K562 (cell line): ENCODE data around the gene QKI. TPM values are rescaled to one million over a fixed set of nuclear protein-coding genes. Genes with fewer than 3 reads are reported as not detected.

Experiments used
- ATAC-seq: fragments of 200-7000 bp; cut with Tn5 transposase; 3 replicates; pipeline ENCODE4 v1.9.1; 2020; ENCODE audit warnings: moderate library complexity
- BruUV-seq: library from RNA; stranded (reverse); fragments of 400-500 nt; replicated peaks from 2 replicates; lab custom pipeline; 2021; lab: Mats Ljungman, UMichigan
- CTCF ChIA-PET: fragments of 300-600 bp; formaldehyde crosslinking; extraction: SDS; loops from one replicate; lab custom pipeline; 2021; ENCODE audit warnings: low intra/inter-chr PET ratio; lab: Yijun Ruan, JAX
- POLR2A ChIA-PET: fragments of 300-600, 350-650 bp; sonication (Branson Sonifier 250); formaldehyde crosslinking; extraction: SDS; loops from one replicate; lab custom pipeline; 2021; ENCODE audit warnings: antibody characterized with exemption, inconsistent platforms; lab: Yijun Ruan, JAX
- DNase-seq, 4 experiments: peaks; one replicate each; pipeline versions ENCODE4 v3.0.0 to v3.0.0-alpha.2; 2011 to 2018; ENCODE audit warnings: low spot score in 3 of 4, mixed read lengths in 3 of 4; ENCODE audit errors: extremely low read depth in 1 of 4
- FAIRE-seq: peaks from 2 replicates; lab custom pipeline; 2011; peaks lifted over from hg19 to GRCh38; lab: Jason Lieb, UNC
- H2AFZ ChIP-seq: 2 replicates; pipeline ENCODE4 v1.6.0; 2011; ENCODE audit warnings: low read depth, low read length, control low read depth, inconsistent platforms
- H3K27ac ChIP-seq: fragments of 200-600 bp; 3 replicates; pipeline ENCODE4 v1.8.0; 2011; ENCODE audit warnings: low read depth, mild to moderate bottlenecking, control low read depth, inconsistent platforms, low read length, moderate library complexity, mixed read lengths; ENCODE audit errors: extremely low read depth
- H3K27me3 ChIP-seq, 2 experiments: fragments of 300-600 bp in 1 of 2; 2 replicates in 1 of 2; 3 replicates in 1 of 2; pipeline versions ENCODE4 v1.6.0 to v1.8.0; 2011; ENCODE audit warnings: inconsistent platforms in 2 of 2, low read length in 2 of 2, mild to moderate bottlenecking in 1 of 2, mixed read lengths in 1 of 2, moderate library complexity in 1 of 2; ENCODE audit not compliant: control insufficient read depth in 2 of 2, insufficient read depth in 2 of 2
- H3K36me3 ChIP-seq: fragments of 300-600 bp; 3 replicates; pipeline ENCODE4 v1.8.0; 2011; ENCODE audit warnings: mild to moderate bottlenecking, low read length, inconsistent platforms; ENCODE audit not compliant: control insufficient read depth, insufficient read depth
- H3K4me1 ChIP-seq, 2 experiments: fragments of 200-600 bp in 1 of 2; replicated peaks in 1 of 2; 2 replicates in 1 of 2; 3 replicates in 1 of 2; pipeline versions ENCODE4 v1.5.1 to v1.8.0; 2011; ENCODE audit warnings: inconsistent platforms in 2 of 2, low read length in 2 of 2, mild to moderate bottlenecking in 1 of 2, mixed read lengths in 1 of 2, moderate library complexity in 1 of 2; ENCODE audit not compliant: control insufficient read depth in 2 of 2, insufficient read depth in 2 of 2
- H3K4me2 ChIP-seq: 2 replicates; pipeline ENCODE4 v1.6.1; 2011; ENCODE audit warnings: low read length, control low read depth, inconsistent platforms, mixed read lengths; ENCODE audit not compliant: insufficient read depth
- H3K4me3 ChIP-seq: fragments of 200-600 bp; sonication (generic), shearing (Covaris generic); 2 replicates; pipeline ENCODE4 v1.5.1; 2016; ENCODE audit warnings: control low read depth, inconsistent platforms
- H3K79me2 ChIP-seq: fragments of 200-600 bp; 3 replicates; pipeline ENCODE4 v1.8.0; 2011; ENCODE audit warnings: low read length, inconsistent platforms; ENCODE audit not compliant: control insufficient read depth, insufficient read depth
- H3K9ac ChIP-seq, 2 experiments: 2 replicates each; pipeline versions ENCODE4 v1.6.0 to v1.6.1; 2011; ENCODE audit warnings: low read depth in 2 of 2, low read length in 2 of 2, control low read depth in 1 of 2, inconsistent platforms in 1 of 2, mild to moderate bottlenecking in 1 of 2, mixed read lengths in 1 of 2; ENCODE audit not compliant: insufficient read depth in 1 of 2
- H3K9me1 ChIP-seq: one replicate; pipeline ENCODE4 v1.6.0; 2011; ENCODE audit warnings: inconsistent platforms, mild to moderate bottlenecking, low read length, moderate library complexity; ENCODE audit not compliant: control insufficient read depth, insufficient read depth
- H3K9me3 ChIP-seq: replicated peaks from 2 replicates; pipeline ENCODE4 v1.5.1; 2011; ENCODE audit warnings: low read depth, low read length, inconsistent platforms; ENCODE audit not compliant: control insufficient read depth, insufficient read depth
- H4K20me1 ChIP-seq: replicated peaks from 2 replicates; pipeline ENCODE4 v1.6.1; 2011; ENCODE audit warnings: low read length, inconsistent platforms, mixed read lengths; ENCODE audit not compliant: control insufficient read depth, insufficient read depth
- ARHGAP35 ChIP-seq: fragments of 450-650 bp; IDR thresholded peaks from 2 replicates; pipeline ENCODE4 v1.6.1; 2018; ENCODE audit not compliant: partially characterized antibody
- GTF2A2 ChIP-seq: IDR thresholded peaks from 2 replicates; pipeline ENCODE4 v1.6.1; 2016; ENCODE audit warnings: mild to moderate bottlenecking, missing genetic modification characterization, missing compliant biosample characterization
- HNRNPL ChIP-seq: fragments of 200-400 bp; formaldehyde crosslinking; IDR thresholded peaks from 2 replicates; pipeline ENCODE4 v1.6.1; 2017; ENCODE audit warnings: low read depth, mild to moderate bottlenecking, low read length
- ILF3 ChIP-seq: fragments of 450-650 bp; IDR thresholded peaks from 2 replicates; pipeline ENCODE4 v1.6.1; 2018; ENCODE audit warnings: antibody characterized with exemption, mild to moderate bottlenecking, moderate library complexity, borderline replicate concordance
- POLR2H ChIP-seq: IDR thresholded peaks from 2 replicates; pipeline ENCODE4 v1.6.1; 2016; ENCODE audit warnings: missing genetic modification characterization, low read depth, mild to moderate bottlenecking, control low read depth, missing compliant biosample characterization, moderate library complexity
- ZFP30 ChIP-seq: fragments of 250-450 bp; sonication (Bioruptor Pico); IDR thresholded peaks from 2 replicates; pipeline ENCODE4 v1.8.0; 2022; ENCODE audit warnings: moderate library complexity, mild to moderate bottlenecking, inconsistent platforms, borderline replicate concordance
- ZNF263 ChIP-seq: sonication (generic); formaldehyde crosslinking; IDR thresholded peaks from 2 replicates; pipeline ENCODE4 v1.8.0; 2022; ENCODE audit warnings: mild to moderate bottlenecking, missing genetic modification reagents, borderline replicate concordance
- WGBS: fragments of 100-300 bp; shearing (Covaris generic); methylation state at CpG from one replicate; pipeline ENCODE4 v1.1.6; 2016; ENCODE audit warnings: low coverage, mixed read lengths; ENCODE audit not compliant: insufficient coverage; ENCODE audit errors: missing lambda C conversion rate; 5-methylcytosine and 5-hydroxymethylcytosine counted together
- in situ Hi-C: fragments of 300-500 bp; cut with MboI; formaldehyde crosslinking; loops from 4 replicates; pipeline ENCODE4 v1.15.0; 2018; ENCODE audit warnings: inconsistent platforms, mixed read lengths
- intact Hi-C: fragments of 100-400 bp; cut with micrococcal nuclease; formaldehyde crosslinking; loops from 2 replicates; pipeline ENCODE4 v1.14.2; 2022
- polyA plus RNA-seq, 8 experiments: library from polyadenylated mRNA; depleted of rRNA in 4 of 8; stranded (reverse) in 5 of 8; unstranded in 3 of 8; fragments of >200 nt; fragmentation: Nextera tagmentation in 2 of 8; fragmentation: Illumina TruSeq in 1 of 8; extraction: Ambion mirVana in 2 of 8; extraction: Trizol in 1 of 8; gene quantifications; 2 replicates each; pipeline versions ENCODE4 v1.2.1 to v1.2.3, GENCODE V29; 2011 to 2014; ENCODE audit warnings: inconsistent platforms in 1 of 8, missing spikeins in 1 of 8
- total RNA-seq, 7 experiments: library from RNA; depleted of rRNA in 6 of 7; stranded (reverse); fragments of >200 nt in 6 of 7; fragmentation: Illumina TruSeq in 2 of 7; extraction: Trizol in 2 of 7; gene quantifications; 2 replicates each; pipeline versions ENCODE4 v1.2.1 to v1.2.3, GENCODE V29; 2011 to 2021; ENCODE audit warnings: low replicate concordance in 1 of 7
- TF ChIP-seq, protein P1 (sequence below): fragments of 250-450 bp; sonication (Bioruptor Pico); IDR thresholded peaks from 2 replicates; pipeline ENCODE4 v1.5.0; 2021
- TF ChIP-seq, protein P2 (sequence below): fragments of 450-650 bp; formaldehyde crosslinking; IDR thresholded peaks from 2 replicates; pipeline ENCODE4 v1.4.0; 2020; ENCODE audit warnings: mild to moderate bottlenecking
- TF ChIP-seq, protein P3 (sequence below): fragments of 250-450 bp; sonication (Bioruptor Pico); IDR thresholded peaks from 2 replicates; pipeline ENCODE4 v1.5.0; 2021

The QKI gene
- total and polyA plus RNA-seq, 9 of the 15 experiments (the other 6 are each of a cell fraction or from before 2014, with no cell fraction given): 20.4 to 215 (median 123) TPM

DNA sequence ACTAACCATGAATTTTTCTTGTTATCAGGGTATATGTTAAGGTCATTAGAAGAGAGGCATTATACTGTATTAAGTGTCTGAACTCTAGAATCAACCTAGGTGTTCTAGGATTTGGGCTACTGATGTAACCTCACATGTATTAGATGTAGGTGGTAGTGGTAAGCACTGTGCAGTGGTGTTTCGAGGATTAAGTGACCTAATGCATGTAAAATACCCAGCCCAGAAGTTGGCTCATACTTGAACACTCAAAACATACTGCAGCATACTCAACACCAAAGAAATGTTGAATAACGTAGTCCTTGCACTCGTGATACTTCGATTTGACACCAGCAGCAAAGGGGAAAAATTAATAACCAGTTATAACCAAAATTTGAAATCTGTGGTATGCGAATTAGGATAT lies 48.7 kb downstream of the QKI start (continued):
- TF ChIP-seq, protein P1, sequence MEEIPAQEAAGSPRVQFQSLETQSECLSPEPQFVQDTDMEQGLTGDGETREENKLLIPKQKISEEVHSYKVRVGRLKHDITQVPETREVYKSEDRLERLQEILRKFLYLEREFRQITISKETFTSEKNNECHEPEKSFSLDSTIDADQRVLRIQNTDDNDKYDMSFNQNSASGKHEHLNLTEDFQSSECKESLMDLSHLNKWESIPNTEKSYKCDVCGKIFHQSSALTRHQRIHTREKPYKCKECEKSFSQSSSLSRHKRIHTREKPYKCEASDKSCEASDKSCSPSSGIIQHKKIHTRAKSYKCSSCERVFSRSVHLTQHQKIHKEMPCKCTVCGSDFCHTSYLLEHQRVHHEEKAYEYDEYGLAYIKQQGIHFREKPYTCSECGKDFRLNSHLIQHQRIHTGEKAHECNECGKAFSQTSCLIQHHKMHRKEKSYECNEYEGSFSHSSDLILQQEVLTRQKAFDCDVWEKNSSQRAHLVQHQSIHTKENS (CRISPR knock-in tag): no peak
- TF ChIP-seq, protein P2, sequence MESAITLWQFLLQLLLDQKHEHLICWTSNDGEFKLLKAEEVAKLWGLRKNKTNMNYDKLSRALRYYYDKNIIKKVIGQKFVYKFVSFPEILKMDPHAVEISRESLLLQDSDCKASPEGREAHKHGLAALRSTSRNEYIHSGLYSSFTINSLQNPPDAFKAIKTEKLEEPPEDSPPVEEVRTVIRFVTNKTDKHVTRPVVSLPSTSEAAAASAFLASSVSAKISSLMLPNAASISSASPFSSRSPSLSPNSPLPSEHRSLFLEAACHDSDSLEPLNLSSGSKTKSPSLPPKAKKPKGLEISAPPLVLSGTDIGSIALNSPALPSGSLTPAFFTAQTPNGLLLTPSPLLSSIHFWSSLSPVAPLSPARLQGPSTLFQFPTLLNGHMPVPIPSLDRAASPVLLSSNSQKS: no peak
- TF ChIP-seq GTF2A2 (tag): no peak
- TF ChIP-seq, protein P3, sequence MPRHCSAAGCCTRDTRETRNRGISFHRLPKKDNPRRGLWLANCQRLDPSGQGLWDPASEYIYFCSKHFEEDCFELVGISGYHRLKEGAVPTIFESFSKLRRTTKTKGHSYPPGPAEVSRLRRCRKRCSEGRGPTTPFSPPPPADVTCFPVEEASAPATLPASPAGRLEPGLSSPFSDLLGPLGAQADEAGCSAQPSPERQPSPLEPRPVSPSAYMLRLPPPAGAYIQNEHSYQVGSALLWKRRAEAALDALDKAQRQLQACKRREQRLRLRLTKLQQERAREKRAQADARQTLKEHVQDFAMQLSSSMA (CRISPR knock-in tag): no peak
- TF ChIP-seq HNRNPL: no peak
- no peak for TF ChIP-seq ARHGAP35
- no peak for TF ChIP-seq ILF3
- no peak for TF ChIP-seq POLR2H

DNA sequence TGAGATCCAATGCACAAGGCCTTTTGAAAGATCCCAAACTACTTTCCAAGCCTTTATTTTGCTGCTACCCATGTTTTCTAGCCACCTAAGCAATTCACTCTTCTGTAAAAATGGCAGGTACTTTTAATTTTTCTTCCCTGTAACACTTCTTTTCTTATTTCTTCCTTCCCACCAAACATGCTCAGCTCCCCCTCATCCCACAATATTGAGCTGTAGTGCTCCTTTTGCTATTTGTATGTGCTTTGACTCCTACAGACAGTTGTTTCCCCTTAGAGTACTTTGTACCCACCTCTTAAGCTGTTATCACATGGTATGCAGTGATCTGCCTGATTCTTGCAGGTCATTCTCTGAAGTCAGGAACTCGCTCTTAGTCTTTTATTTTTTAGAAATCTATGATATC lies 49.3 kb downstream of the QKI start:
- Histone ChIP-seq H3K27ac (no peak overlapping the region), H3K4me3 (no peak overlapping the region), H3K9ac (no peak overlapping the region), H3K27me3 (no peaks in the 10 kb centered on the region), H3K9me3 (no peaks in the 10 kb centered on the region), H3K4me1 (peaks cover 0 to 9% of the 10 kb centered on the region in 2 experiments; a peak in 2 of 5 replicates), H3K79me2 (peaks cover 94% of the 10 kb centered on the region), H2AFZ (no peak overlapping the region), H3K36me3 (peaks cover 18% of the 10 kb centered on the region), H3K4me2 (no peak overlapping the region), H3K9me1 (no peaks in the 10 kb centered on the region), H4K20me1 (no peaks in the 10 kb centered on the region)
- TF ChIP-seq ZNF263 (CRISPR knock-in tag) (peak; percentile 75), ZFP30 (no peak)
- in situ Hi-C loops (no loop called here), intact Hi-C loops (no loop called here)
- FAIRE-seq (no peak), ATAC-seq (no peak), DNase-seq (no peak)
- 94% methylated on average over 1 of the region's 1 CpG for WGBS
- BruUV-seq: no TSS peak
- ChIA-PET CTCF (no interaction called here), POLR2A (no interaction called here)
